OCI-LY3 (cell line): Measurements from ENCODE around the gene TUFT1.

Source experiments
- CTCF ChIP-seq: fragments of 200-600, 300-600 bp; sonication (generic); IDR thresholded peaks from 2 replicates; pipeline ENCODE4 v1.5.1; 2014; ENCODE audit warnings: antibody characterized with exemption, low read length, low read depth
- EZH2phosphoT487 ChIP-seq: fragments of 200-600 bp; shearing (Covaris generic); IDR thresholded peaks from 2 replicates; pipeline ENCODE4 v1.6.1; 2018; ENCODE audit warnings: antibody characterized with exemption, mixed run types, low read depth

- TF ChIP-seq CTCF (no peak), EZH2phosphoT487 (no peak)
Observed at GRCh38 chr1:151626740-151627334, 86.7 kb downstream of the TUFT1 start.
